ENCODE results near the gene C10orf143.

Gene C10orf143

GRCh38 chr10:130053561-130053960 is 57.1 kb downstream of the C10orf143 start:
- DNase-seq (ENCODE audit: low read depth, low spot score), result no peak

- no peak for DNase-seq (ENCODE audit: low read depth, low spot score)
These were observed 58.4 kb downstream of the C10orf143 start for GRCh38 chr10:130052193-130052592.

GRCh38 chr10:130050721-130051120 is 59.9 kb downstream of the C10orf143 start:
- DNase-seq (ENCODE audit: low read depth, low spot score), result no peak

- DNase-seq (ENCODE audit: low read depth, low spot score), result no peak
These were observed 60.6 kb downstream of the C10orf143 start for GRCh38 chr10:130049987-130050386.

- no peak for DNase-seq (ENCODE audit: low read depth, low spot score)
These were observed 61.4 kb downstream of the C10orf143 start for GRCh38 chr10:130049244-130049643.

- DNase-seq (ENCODE audit: low read depth, low spot score), result no peak
These were observed 62.5 kb downstream of the C10orf143 start for GRCh38 chr10:130048081-130048480.

- no peak for DNase-seq (ENCODE audit: low read depth, low spot score)
These were observed 63.3 kb downstream of the C10orf143 start for GRCh38 chr10:130047336-130047735.

- DNase-seq (ENCODE audit: low read depth, low spot score), result no peak
These were observed 64.0 kb downstream of the C10orf143 start for GRCh38 chr10:130046591-130046990.

GRCh38 chr10:130045801-130046321 is 64.8 kb downstream of the C10orf143 start:
- DNase-seq (ENCODE audit: low read depth, low spot score), result no peak

GRCh38 chr10:130045091-130045652 is 65.5 kb downstream of the C10orf143 start:
- no peak for DNase-seq (ENCODE audit: low read depth, low spot score)

- no peak for DNase-seq (ENCODE audit: low read depth, low spot score)
These were observed 66.3 kb downstream of the C10orf143 start for GRCh38 chr10:130044067-130045061.

- DNase-seq (ENCODE audit: low read depth, low spot score), result no peak
These were observed 67.1 kb downstream of the C10orf143 start for GRCh38 chr10:130043491-130043890.

GRCh38 chr10:130042381-130042780 is 68.2 kb downstream of the C10orf143 start:
- no peak for DNase-seq (ENCODE audit: low read depth, low spot score)

- no peak for DNase-seq (ENCODE audit: low read depth, low spot score)
These were observed 68.9 kb downstream of the C10orf143 start for GRCh38 chr10:130041451-130042371.

GRCh38 chr10:130040817-130041330 is 69.8 kb downstream of the C10orf143 start:
- no peak for DNase-seq (ENCODE audit: low read depth, low spot score)

- no peak for DNase-seq (ENCODE audit: low read depth, low spot score)
These were observed 70.3 kb downstream of the C10orf143 start for GRCh38 chr10:130040351-130040750.

- no peak for DNase-seq (ENCODE audit: low read depth, low spot score)
These were observed 71.5 kb downstream of the C10orf143 start for GRCh38 chr10:130039141-130039540.

- DNase-seq (ENCODE audit: low read depth, low spot score), result no peak
These were observed 72.0 kb downstream of the C10orf143 start for GRCh38 chr10:130038611-130039109.

GRCh38 chr10:130038019-130038555 is 72.5 kb downstream of the C10orf143 start:
- DNase-seq (ENCODE audit: low read depth, low spot score), result no peak

GRCh38 chr10:130037169-130037661 is 73.4 kb downstream of the C10orf143 start:
- DNase-seq (ENCODE audit: low read depth, low spot score), result no peak

Measured in astrocyte of the hippocampus (primary cell).